Measurements from ENCODE around the gene COL25A1. TPM values are rescaled to one million over a fixed set of nuclear protein-coding genes. Genes with fewer than 3 reads are reported as not detected.

Gene COL25A1
- total and polyA plus RNA-seq, 2 donors (not counting 3 experiments of a cell fraction or from before 2014, with no cell fraction given): 0.21 to 3.5 TPM

DNA sequence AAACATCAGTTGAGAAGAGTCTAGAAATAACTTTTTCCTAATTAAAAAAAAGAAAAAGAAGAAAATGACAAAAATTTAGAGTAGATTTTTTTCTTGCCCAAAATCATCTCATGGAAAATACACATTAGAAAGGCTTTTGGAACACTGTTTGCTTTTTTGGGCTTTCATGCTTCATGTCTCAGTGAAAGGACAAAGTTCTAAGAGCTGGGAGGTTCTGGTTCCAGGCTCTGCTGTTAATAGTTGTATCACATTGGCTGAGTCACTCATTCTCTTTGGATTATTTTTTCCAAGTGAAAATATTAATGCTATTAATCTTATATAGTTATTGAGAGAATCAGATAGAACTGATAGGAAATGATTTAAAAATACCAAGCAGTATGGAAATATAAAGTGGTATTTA is 506.7 kb downstream of the COL25A1 start:
- H3K4me3 ChIP-seq (replicated peaks in 1 of 3; ENCODE audit: insufficient read depth in 1 of 3, low read depth in 1 of 3, low read length in 3 of 3): no peak overlapping the region
- CTCF ChIA-PET: interaction anchor here (1.0 kb wide), 1 partner anchor 30 kb away, joined by 3 read pairs; no protein-coding TSS in a partner anchor
- H3K27ac ChIP-seq (ENCODE audit: insufficient read depth, low read depth, low read length): no peak overlapping the region
- H4K20me1 ChIP-seq (replicated peaks; ENCODE audit: control insufficient read depth, extremely low read depth, insufficient read depth, low read length): no peaks in the 10 kb centered on the region
- no peaks in the 10 kb centered on the region for H3K9me1 ChIP-seq (replicated peaks; ENCODE audit: control insufficient read depth, extremely low read depth, insufficient read depth, low read length)
- H2AFZ ChIP-seq (ENCODE audit: low read depth, low read length): no peak overlapping the region
- POLR2A ChIA-PET: no interaction called here
- peaks cover 6% of the 10 kb centered on the region for H3K4me1 ChIP-seq (ENCODE audit: control insufficient read depth, extremely low read depth, insufficient read depth, low read length)
- no peaks in the 10 kb centered on the region for H3K79me2 ChIP-seq (ENCODE audit: control insufficient read depth, insufficient read depth, low read length)
- H3K9me3 ChIP-seq (replicated peaks; ENCODE audit: control insufficient read depth, insufficient read depth, low read length): no peaks in the 10 kb centered on the region
- BruUV-seq (replicated peaks): no TSS peak
- dilution Hi-C loops (cut with MboI; ENCODE audit: extremely low pct_ligation_motif_present, low sequenced_read_pairs) (no loop called here), intact Hi-C loops (cut with micrococcal nuclease) (loop anchor here (1.0 kb wide), 1 partner anchor 32 kb away; no protein-coding TSS in a partner anchor)
- no peak for DNase-seq (ENCODE audit: low read depth, low spot score)
- no peak for TF ChIP-seq EZH2 (IDR thresholded peaks at IDR 0.05; ENCODE audit: borderline replicate concordance, low read depth, low read length, severe bottlenecking)
- TF ChIP-seq POLR2A (IDR thresholded peaks at IDR 0.05; ENCODE audit: low read depth, low read length): no peak
- no peak for TF ChIP-seq MYC (IDR thresholded peaks at IDR 0.05; ENCODE audit: low read depth, low read length)
- no peak for TF ChIP-seq POLR2AphosphoS5 (IDR thresholded peaks at IDR 0.05; ENCODE audit: insufficient read depth, low read depth, low read length)
- H3K27me3 ChIP-seq (ENCODE audit: control insufficient read depth in 2 of 2, insufficient read depth in 2 of 2, low read length in 2 of 2): no peaks in the 10 kb centered on the region
- H3K9ac ChIP-seq (replicated peaks; ENCODE audit: extremely low read depth, insufficient read depth, low read length): no peak overlapping the region
- FAIRE-seq: no peak
- H3K4me2 ChIP-seq (ENCODE audit: insufficient read depth, low read length): no peak overlapping the region
- no peaks in the 10 kb centered on the region for H3K36me3 ChIP-seq (ENCODE audit: control insufficient read depth in 2 of 2, extremely low read depth in 1 of 2, insufficient read depth in 2 of 2, low read length in 2 of 2)

DNA sequence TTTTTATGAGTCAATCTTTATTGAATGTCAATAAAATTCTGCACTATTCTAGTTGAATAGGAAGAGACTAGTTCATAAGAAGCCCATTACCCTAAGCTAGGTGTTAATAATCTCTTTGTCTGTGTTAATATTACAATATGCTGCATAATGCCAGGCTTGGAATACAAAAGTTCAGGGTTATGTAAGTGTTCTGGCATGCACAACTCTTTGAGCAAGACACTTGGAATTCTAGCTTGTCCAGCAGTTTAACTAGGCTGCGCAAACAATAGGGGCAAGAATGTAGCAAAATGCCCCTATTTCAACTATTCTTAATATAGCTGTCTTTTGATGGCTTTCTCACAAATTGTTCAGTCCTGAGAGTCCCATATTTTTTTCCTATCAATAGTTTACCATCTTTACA is 508.3 kb downstream of the COL25A1 start:
- dilution Hi-C loops (cut with MboI; ENCODE audit: extremely low pct_ligation_motif_present, low sequenced_read_pairs) (no loop called here), intact Hi-C loops (cut with micrococcal nuclease) (no loop called here)
- TF ChIP-seq, protein P1, sequence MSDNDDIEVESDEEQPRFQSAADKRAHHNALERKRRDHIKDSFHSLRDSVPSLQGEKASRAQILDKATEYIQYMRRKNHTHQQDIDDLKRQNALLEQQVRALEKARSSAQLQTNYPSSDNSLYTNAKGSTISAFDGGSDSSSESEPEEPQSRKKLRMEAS (IDR thresholded peaks at IDR 0.05; ENCODE audit: insufficient read depth, insufficient read length): no peak
- TF ChIP-seq JUN (IDR thresholded peaks at IDR 0.05; ENCODE audit: borderline replicate concordance, insufficient read depth, insufficient read length, low read depth) (no peak), MYC (IDR thresholded peaks at IDR 0.05; ENCODE audit: low read depth, low read length) (no peak)
- TF ChIP-seq, protein P2, sequence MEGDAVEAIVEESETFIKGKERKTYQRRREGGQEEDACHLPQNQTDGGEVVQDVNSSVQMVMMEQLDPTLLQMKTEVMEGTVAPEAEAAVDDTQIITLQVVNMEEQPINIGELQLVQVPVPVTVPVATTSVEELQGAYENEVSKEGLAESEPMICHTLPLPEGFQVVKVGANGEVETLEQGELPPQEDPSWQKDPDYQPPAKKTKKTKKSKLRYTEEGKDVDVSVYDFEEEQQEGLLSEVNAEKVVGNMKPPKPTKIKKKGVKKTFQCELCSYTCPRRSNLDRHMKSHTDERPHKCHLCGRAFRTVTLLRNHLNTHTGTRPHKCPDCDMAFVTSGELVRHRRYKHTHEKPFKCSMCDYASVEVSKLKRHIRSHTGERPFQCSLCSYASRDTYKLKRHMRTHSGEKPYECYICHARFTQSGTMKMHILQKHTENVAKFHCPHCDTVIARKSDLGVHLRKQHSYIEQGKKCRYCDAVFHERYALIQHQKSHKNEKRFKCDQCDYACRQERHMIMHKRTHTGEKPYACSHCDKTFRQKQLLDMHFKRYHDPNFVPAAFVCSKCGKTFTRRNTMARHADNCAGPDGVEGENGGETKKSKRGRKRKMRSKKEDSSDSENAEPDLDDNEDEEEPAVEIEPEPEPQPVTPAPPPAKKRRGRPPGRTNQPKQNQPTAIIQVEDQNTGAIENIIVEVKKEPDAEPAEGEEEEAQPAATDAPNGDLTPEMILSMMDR (IDR thresholded peaks at IDR 0.05; ENCODE audit: extremely low read depth in 1 of 2, insufficient read depth in 1 of 2, low read depth in 1 of 2, low read length in 2 of 2): no peak
- no peak for DNase-seq (ENCODE audit: low read depth, low spot score)
- no peak overlapping the region for H3K4me2 ChIP-seq (ENCODE audit: insufficient read depth, low read length)
- H3K9me1 ChIP-seq (replicated peaks; ENCODE audit: control insufficient read depth, extremely low read depth, insufficient read depth, low read length): no peaks in the 10 kb centered on the region
- no peak overlapping the region for H3K9ac ChIP-seq (replicated peaks; ENCODE audit: extremely low read depth, insufficient read depth, low read length)
- H3K36me3 ChIP-seq (ENCODE audit: control insufficient read depth in 2 of 2, extremely low read depth in 1 of 2, insufficient read depth in 2 of 2, low read length in 2 of 2): no peaks in the 10 kb centered on the region
- H3K4me3 ChIP-seq (replicated peaks in 1 of 3; ENCODE audit: insufficient read depth in 1 of 3, low read depth in 1 of 3, low read length in 3 of 3): no peak overlapping the region
- no peak for FAIRE-seq
- no peak overlapping the region for H3K27ac ChIP-seq (ENCODE audit: insufficient read depth, low read depth, low read length)
- CTCF ChIA-PET: interaction anchor here (0.8 to 1.4 kb wide), 3 partner anchors 11 to 612 kb away, joined by 3 to 4 read pairs (median 4); no protein-coding TSS in a partner anchor
- H3K27me3 ChIP-seq (ENCODE audit: control insufficient read depth in 2 of 2, insufficient read depth in 2 of 2, low read length in 2 of 2): no peaks in the 10 kb centered on the region
- H3K79me2 ChIP-seq (ENCODE audit: control insufficient read depth, insufficient read depth, low read length): no peaks in the 10 kb centered on the region
- H2AFZ ChIP-seq (ENCODE audit: low read depth, low read length): no peak overlapping the region
- no TSS peak for BruUV-seq (replicated peaks)
- peaks cover 6% of the 10 kb centered on the region for H3K4me1 ChIP-seq (ENCODE audit: control insufficient read depth, extremely low read depth, insufficient read depth, low read length)
- H3K9me3 ChIP-seq (replicated peaks; ENCODE audit: control insufficient read depth, insufficient read depth, low read length): no peaks in the 10 kb centered on the region
- POLR2A ChIA-PET: no interaction called here
- no peaks in the 10 kb centered on the region for H4K20me1 ChIP-seq (replicated peaks; ENCODE audit: control insufficient read depth, extremely low read depth, insufficient read depth, low read length)
